Stimulated activated CD4-positive, alpha-beta T cell treated with anti-CD3 and anti-CD28 coated beads, Interleukin-1b, Interleukin-23, amount 100 ng/mL, for 4 hours (primary cell): ENCODE measurements around the gene PDZRN4.

Source experiments
- DNase-seq, 2 donors: peaks; one replicate each; pipeline ENCODE4 v3.0.0-alpha.2; 2020; ENCODE audit warnings: low read depth in 2 of 2

Gene PDZRN4

GRCh38 chr12:41452838-41453407 lies 264.8 kb downstream of the PDZRN4 start:
- DNase-seq, result no peak

- no peak for DNase-seq
Measured at GRCh38 chr12:41453409-41453808, 265.3 kb downstream of the PDZRN4 start.

DNA sequence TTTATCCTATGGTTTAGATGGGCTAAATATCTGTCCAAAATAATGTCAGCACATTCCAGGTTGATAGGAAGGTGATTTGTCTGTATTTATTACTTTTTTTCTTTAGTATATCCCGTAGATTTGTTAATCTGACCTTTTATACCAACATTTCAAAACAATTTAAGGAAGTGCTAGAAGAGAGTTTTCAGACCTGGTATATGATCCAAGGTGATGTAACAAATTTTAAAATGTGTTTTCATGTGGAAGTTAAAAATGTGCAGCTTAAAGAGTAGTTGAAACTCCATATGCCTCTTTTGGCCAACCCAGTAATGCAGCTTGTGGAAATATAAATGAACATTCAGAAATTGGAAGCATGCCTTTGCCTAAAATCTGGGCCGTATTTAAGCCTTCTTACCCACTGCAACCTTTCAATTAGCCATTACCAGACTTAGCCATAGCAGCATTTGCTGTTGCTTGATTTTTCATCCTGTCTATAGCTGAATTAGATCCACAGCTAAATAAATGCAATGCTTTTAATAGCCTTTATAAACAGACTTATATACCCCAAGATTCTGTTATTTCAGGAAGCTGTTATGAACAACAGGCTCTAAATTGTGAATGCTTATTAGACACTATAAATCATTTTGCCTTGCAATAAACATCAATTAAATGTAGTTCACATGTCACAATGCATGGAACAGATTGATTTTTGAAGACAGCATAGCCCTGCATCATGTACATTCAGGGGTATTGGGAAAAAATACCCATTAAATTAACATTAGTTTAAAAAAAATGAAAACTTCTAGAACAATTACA lies 271.2 kb downstream of the PDZRN4 start:
- DNase-seq, result no peak

DNA sequence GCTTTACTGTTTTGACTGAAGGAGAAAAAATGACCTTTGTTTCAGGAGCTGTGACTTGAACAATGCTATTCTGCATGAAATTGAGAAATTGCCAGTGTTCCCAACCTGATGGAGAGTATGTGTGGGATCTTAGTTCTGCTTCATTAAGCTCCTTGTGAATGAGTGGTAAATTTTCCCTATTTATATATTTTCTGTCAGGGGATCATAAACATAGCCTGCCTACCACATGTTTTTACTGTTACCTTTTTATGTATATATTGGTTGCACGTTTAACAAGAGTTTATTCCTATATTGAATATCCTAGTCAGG lies 271.7 kb downstream of the PDZRN4 start:
- DNase-seq, result no peak

DNA sequence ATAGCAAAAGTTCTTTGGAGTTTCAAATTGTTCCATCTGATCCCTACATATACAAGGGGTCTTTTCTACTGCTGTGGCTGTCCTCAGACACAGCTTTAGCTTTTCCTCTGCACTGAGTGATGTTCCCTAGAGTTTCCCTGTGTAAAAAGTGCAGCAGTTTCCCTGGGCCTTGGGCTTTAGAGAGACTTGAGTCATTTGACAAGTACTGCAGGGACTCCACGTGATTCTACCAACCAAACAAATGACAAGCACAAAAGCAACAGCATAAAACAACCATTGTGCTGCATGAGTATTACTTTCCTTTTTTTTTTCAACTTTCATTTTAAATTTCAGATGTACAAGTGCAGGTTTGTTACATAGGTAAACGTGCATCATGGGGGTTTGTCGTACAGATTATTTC lies 272.8 kb downstream of the PDZRN4 start:
- no peak for DNase-seq

DNA sequence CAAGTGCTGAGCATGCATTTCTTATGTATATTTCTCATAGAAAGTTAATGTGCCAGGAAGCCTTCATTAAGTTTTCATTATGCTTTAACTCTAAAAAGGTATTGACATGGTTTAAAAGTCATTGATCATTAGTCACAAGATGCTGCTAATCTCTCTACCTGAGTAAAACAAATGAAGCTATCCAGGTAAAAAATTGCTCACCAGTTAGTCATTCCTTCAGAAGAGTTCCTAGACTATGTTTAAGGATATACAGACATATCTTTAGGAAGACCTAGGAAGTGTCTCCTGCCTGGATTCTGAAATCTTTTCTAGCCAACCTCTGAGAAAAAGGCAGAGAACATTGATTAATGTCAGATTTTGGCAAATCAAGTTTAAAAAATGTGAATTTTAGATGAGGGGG lies 274.2 kb downstream of the PDZRN4 start:
- no peak for DNase-seq

GRCh38 chr12:41465526-41465925 lies 277.4 kb downstream of the PDZRN4 start:
- DNase-seq, result no peak

DNA sequence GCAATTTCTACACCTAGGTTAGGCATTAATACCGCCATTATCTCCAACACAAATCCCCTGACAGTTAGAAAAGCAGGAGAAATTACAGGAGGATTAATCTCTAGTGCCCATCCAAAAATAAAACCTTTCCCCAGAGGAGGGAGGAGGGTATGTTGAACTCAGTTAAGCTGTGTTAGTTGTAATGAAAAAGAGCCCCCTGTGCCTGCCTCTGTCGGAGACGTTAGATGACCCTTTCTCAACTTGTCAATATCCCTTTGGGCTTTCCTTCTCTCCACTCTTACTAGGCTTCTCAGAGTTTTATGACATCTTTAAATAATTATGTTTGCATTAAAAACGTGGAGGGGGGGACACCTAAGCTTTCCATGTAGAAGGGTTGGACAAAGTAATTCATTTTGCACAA lies 278.2 kb downstream of the PDZRN4 start:
- no peak for DNase-seq

DNA sequence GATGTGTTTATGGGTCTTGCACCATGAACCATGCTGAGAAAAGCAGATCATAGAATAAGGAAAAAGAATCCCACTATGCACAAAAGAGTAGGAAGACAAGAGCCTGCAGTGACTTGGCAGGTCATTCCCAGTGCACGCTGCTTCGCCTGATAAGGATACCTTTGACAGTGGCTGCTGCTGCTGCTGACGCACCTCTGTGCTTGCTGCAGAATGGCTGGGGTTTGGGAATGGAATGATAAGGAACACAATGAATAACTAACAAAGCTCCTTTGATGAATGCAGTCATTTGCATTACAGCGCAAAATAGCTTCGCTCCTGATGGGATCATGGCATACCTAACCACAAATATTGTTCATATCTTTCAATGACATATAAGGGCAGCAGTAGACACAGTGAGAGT lies 278.7 kb downstream of the PDZRN4 start:
- no peak for DNase-seq

DNA sequence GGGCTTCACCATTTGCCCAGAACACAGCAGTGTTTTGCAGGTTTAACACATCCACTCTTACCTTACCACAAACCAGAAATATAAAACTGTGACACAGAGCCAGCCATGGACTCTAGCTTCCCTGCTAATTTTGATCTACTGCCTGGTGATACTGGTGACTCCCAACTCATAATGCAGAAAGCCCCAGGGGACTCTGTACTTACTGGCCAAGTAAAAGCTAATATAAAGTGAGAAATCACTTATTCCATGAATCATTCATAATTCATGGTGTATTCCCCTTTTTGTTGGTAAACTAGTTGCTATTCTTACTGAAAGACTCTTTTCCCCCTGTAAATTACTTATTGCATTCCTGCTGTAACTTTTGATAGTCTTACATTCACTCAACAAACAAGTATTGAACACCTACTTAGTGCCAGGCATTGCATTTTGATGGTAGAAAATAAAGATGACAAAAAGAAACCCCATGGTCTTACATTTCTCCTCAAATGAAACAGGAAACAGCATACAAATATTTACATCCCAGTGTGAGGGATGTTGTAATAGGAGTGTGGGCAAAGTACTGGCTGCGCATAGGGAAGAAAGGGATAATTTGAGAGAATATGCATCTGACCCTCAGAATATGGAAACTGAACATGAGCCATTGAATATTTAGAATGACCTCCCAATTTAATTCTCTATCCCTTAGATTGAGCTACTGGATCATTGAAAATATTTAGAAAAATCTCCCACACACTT lies 279.6 kb downstream of the PDZRN4 start:
- no peak for DNase-seq

DNA sequence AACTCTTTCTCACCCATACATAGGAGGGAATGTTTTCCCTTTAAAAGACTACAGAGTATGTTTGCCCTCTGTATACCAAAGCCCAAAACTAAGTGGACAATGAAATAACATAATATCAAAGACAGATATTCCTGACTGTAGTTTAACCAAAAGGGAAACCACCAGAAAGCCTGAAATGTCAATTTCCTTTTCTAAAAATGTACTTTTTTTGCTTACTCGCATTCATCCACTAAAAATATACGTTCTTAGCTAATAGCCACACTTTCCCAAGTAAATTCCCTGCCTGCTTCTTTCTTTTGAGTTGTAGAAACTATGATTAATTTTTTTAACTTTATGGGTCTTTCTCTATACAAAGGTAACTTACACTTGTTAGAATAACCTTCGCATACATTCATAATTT lies 280.2 kb downstream of the PDZRN4 start:
- DNase-seq, result no peak

DNA sequence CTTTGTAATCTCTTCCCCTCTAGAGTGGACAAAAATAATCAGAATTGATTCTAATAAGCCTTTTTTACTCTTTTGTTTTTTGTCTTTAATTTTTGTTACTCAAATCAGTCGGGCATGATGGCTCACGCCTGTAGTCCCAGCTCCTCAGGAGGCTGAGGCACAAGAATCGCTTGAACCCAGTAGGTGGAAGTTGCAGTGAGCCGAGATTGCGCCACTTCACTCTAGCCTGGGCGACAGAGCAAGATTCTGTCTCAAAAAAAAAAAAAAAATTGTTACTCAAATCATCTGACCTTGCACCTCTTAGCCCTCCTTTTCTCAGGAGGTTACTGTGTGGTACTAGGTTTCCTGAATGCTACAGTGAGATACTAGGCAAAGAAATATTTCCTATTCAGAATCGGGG lies 280.6 kb downstream of the PDZRN4 start:
- DNase-seq, result no peak

DNA sequence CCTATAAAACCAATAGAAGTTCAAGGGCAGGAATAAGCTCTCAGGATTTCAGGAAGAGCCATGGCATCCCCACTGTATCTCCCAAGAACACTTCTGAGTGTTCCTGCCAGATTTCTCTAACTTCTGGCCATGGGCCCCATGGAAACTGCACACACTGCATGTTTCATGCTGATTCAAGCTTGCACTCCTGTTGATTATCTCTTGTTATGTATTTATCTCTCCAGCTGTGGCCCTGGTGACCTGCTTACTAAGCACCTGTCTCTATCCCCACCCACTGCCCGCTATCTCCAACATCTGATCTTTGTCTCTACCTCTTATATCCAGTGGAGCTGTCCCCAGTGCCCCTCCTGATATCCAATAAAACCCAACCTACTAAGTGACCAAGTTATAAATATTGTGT lies 285.3 kb downstream of the PDZRN4 start:
- DNase-seq, result no peak

- DNase-seq, result no peak
Measured at GRCh38 chr12:41474001-41474400, 285.9 kb downstream of the PDZRN4 start.

GRCh38 chr12:41476499-41477439 lies 288.6 kb downstream of the PDZRN4 start:
- DNase-seq, result no peak

DNA sequence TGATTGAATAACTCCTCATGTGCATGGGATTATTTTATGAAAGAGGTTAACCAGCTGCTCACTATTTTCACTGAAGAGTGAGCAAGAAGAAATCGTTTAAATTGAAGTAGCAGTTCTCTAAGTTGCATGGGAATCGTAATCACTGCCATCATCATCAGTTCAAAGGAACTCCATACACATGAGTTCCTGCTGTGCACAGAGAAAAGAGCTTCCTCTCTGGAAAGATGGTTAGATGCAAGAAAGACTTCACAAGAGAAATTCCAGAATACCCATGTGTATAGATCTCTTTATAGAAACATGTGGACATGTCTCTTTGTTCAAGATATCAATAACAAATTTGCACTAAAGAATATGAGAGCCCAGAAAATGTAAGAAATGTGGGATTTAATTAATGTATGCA lies 291.3 kb downstream of the PDZRN4 start:
- no peak for DNase-seq

GRCh38 chr12:41485203-41485602 lies 297.1 kb downstream of the PDZRN4 start:
- DNase-seq, result no peak

DNA sequence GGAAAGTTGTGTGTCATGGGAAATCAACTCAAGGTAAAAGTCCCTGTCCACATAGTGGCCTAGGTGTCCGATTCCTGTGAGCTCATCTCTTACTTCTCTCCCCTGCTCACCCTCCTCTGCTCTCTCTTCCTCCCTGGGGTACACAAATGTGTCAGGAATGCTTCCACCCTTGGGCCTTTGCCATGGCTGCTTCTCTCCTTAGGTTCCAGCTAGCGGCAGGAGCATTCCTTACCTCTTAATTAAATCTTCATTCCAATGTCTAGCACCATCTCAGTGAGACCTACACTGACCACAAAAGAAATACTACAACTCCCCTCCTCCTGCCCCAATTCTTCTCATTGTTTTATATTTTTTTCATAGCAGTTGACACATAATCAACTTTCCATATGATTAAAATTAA lies 298.6 kb downstream of the PDZRN4 start:
- no peak for DNase-seq

GRCh38 chr12:41496009-41496408 lies 307.9 kb downstream of the PDZRN4 start:
- DNase-seq, result no peak

DNA sequence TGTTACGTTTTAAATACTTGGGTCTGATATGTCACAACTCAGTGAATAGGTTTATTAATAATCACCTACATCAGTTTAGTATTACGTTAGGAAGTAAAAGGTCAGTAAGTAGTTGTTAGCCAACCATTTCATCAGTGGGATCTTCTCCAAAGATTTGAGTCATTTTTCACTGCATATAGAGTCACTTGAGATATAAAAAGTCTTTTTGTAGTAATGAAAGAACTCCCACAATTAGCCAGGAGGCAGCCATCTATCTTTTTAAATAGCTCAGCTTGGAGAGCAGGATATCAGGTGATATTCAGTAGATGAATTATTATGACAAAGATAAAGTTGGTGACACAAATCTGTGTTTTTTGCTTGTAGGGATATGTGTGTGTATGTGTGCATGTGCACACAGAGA lies 309.3 kb downstream of the PDZRN4 start:
- DNase-seq, result no peak

DNA sequence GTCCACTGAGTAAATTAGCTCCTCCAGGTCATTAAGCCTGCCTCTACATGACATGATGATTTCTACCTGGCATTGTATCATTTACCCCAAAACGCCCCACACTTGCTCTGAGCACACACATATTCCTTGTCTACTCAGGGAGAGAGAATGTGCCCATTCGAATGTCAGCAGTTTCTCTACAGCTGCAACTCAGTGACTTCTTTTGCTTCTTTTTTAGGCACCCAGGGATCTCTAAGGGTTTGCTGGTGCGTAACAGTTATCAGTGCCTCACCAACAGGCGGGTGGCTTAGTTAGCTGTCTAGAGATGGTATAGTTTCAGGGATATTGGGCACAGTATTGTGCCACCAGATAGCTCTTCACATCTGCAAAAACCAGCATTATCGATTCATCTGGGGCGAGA lies 316.9 kb downstream of the PDZRN4 start:
- no peak for DNase-seq

GRCh38 chr12:41507286-41507685 lies 319.2 kb downstream of the PDZRN4 start:
- no peak for DNase-seq
